Measurements from ENCODE around the gene TSN.

DNA sequence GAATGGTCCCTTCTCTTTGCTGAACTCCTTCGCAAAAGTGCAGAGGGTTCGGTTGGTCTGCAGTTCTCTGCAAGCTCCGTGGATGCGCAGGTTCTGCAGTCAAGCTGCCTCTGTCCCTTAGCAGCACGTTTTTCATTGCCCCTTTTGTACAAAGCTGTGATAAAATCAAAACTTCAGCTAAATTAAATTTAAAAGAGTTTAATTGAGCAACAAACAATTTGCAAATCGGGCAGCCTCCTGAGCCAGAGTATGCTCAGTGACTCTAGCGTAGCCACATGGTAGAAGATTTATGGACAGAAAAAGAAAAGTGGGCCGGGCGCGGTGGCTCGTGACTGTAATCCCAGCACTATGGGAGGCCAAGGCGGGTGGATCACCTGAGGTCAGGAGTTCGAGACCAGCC is 18.8 kb downstream of the TSN start:
- TF ChIP-seq CTCF (IDR thresholded peaks at IDR 0.05) (no peak), NR2C2 (CRISPR knock-in tag; IDR thresholded peaks at IDR 0.05) (no peak), SP1 (CRISPR knock-in tag; conservative IDR thresholded peaks at IDR 0.05) (no peak), KAT7 (CRISPR knock-in tag; IDR thresholded peaks at IDR 0.05; ENCODE audit: borderline replicate concordance) (no peak)
- TF ChIP-seq, protein P1, sequence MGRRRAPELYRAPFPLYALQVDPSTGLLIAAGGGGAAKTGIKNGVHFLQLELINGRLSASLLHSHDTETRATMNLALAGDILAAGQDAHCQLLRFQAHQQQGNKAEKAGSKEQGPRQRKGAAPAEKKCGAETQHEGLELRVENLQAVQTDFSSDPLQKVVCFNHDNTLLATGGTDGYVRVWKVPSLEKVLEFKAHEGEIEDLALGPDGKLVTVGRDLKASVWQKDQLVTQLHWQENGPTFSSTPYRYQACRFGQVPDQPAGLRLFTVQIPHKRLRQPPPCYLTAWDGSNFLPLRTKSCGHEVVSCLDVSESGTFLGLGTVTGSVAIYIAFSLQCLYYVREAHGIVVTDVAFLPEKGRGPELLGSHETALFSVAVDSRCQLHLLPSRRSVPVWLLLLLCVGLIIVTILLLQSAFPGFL (CRISPR knock-in tag; IDR thresholded peaks at IDR 0.05; ENCODE audit: borderline replicate concordance) = no peak
- TF ChIP-seq, protein P2, sequence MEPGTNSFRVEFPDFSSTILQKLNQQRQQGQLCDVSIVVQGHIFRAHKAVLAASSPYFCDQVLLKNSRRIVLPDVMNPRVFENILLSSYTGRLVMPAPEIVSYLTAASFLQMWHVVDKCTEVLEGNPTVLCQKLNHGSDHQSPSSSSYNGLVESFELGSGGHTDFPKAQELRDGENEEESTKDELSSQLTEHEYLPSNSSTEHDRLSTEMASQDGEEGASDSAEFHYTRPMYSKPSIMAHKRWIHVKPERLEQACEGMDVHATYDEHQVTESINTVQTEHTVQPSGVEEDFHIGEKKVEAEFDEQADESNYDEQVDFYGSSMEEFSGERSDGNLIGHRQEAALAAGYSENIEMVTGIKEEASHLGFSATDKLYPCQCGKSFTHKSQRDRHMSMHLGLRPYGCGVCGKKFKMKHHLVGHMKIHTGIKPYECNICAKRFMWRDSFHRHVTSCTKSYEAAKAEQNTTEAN (CRISPR knock-in tag; IDR thresholded peaks at IDR 0.05) = no peak
- TF ChIP-seq, protein P3, sequence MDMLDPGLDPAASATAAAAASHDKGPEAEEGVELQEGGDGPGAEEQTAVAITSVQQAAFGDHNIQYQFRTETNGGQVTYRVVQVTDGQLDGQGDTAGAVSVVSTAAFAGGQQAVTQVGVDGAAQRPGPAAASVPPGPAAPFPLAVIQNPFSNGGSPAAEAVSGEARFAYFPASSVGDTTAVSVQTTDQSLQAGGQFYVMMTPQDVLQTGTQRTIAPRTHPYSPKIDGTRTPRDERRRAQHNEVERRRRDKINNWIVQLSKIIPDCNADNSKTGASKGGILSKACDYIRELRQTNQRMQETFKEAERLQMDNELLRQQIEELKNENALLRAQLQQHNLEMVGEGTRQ (CRISPR knock-in tag; IDR thresholded peaks at IDR 0.05) = no peak
- TF ChIP-seq, protein P4, sequence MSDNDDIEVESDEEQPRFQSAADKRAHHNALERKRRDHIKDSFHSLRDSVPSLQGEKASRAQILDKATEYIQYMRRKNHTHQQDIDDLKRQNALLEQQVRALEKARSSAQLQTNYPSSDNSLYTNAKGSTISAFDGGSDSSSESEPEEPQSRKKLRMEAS (CRISPR knock-in tag; IDR thresholded peaks at IDR 0.05) = no peak
- TF ChIP-seq, protein P5, sequence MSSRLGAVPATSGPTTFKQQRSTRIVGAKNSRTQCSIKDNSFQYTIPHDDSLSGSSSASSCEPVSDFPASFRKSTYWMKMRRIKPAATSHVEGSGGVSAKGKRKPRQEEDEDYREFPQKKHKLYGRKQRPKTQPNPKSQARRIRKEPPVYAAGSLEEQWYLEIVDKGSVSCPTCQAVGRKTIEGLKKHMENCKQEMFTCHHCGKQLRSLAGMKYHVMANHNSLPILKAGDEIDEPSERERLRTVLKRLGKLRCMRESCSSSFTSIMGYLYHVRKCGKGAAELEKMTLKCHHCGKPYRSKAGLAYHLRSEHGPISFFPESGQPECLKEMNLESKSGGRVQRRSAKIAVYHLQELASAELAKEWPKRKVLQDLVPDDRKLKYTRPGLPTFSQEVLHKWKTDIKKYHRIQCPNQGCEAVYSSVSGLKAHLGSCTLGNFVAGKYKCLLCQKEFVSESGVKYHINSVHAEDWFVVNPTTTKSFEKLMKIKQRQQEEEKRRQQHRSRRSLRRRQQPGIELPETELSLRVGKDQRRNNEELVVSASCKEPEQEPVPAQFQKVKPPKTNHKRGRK (CRISPR knock-in tag; IDR thresholded peaks at IDR 0.05; ENCODE audit: borderline replicate concordance) = no peak
- TF ChIP-seq, protein P6, sequence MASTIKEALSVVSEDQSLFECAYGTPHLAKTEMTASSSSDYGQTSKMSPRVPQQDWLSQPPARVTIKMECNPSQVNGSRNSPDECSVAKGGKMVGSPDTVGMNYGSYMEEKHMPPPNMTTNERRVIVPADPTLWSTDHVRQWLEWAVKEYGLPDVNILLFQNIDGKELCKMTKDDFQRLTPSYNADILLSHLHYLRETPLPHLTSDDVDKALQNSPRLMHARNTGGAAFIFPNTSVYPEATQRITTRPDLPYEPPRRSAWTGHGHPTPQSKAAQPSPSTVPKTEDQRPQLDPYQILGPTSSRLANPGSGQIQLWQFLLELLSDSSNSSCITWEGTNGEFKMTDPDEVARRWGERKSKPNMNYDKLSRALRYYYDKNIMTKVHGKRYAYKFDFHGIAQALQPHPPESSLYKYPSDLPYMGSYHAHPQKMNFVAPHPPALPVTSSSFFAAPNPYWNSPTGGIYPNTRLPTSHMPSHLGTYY (CRISPR knock-in tag; IDR thresholded peaks at IDR 0.05) = no peak

Data from WTC11 (cell line).